OCI-LY3 (cell line): ENCODE results near the gene SYNE2.

Source experiments
- CTCF ChIP-seq: fragments of 200-600, 300-600 bp; sonication (generic); IDR thresholded peaks from 2 replicates; pipeline ENCODE4 v1.5.1; 2014; ENCODE audit warnings: antibody characterized with exemption, low read length, low read depth
- EZH2phosphoT487 ChIP-seq: fragments of 200-600 bp; shearing (Covaris generic); IDR thresholded peaks from 2 replicates; pipeline ENCODE4 v1.6.1; 2018; ENCODE audit warnings: antibody characterized with exemption, mixed run types, low read depth

GRCh38 chr14:63910583-63911363 is 58.0 kb downstream of the SYNE2 start:
- no peak for TF ChIP-seq EZH2phosphoT487
- TF ChIP-seq CTCF, result no peak
